Measurements from ENCODE around the gene ADGRL3.
"Not testable (repeated sequence)": the region's sequence is repeated elsewhere in the genome, so short reads cannot be mapped to it uniquely, and the experiment has no call there.

ADGRL3 gene

DNA sequence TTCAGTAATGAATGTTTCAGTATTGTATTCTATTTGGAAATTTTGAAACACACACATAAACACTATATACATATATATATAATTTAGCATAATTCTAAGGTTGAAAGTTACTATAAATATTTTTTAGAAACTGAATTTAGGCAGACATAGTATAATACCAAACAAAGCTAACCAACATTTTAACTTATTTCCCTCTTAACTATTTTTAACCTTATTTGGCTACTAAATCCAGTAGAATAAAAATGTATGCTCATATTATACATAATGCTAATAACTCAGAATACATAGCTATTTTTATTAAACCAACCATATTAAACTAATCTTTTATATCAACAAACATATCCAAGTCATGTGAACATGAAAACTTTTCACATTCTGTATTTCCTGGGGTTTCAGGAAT, 563.6 kb downstream of the ADGRL3 start:
- DNase-seq, result no peak

DNA sequence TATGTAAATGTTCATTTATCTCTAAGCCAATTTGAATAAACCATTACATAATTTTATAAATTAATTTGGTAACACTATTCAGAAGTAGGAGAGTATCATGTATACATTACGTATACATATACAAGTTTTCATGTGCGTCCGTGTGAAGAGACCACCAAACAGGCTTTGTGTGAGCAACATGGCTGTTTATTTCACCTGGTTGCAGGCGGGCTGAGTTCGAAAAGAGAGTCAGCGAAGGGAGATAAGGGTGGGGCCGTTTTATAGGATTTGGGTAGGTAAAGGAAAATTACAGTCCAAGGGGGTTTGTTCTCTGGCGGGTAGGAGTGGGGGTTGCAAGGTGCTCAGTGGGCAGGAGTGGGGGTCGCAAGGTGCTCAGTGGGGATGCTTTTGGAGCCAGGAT, 564.0 kb downstream of the ADGRL3 start:
- DNase-seq, result not testable (repeated sequence)

DNA sequence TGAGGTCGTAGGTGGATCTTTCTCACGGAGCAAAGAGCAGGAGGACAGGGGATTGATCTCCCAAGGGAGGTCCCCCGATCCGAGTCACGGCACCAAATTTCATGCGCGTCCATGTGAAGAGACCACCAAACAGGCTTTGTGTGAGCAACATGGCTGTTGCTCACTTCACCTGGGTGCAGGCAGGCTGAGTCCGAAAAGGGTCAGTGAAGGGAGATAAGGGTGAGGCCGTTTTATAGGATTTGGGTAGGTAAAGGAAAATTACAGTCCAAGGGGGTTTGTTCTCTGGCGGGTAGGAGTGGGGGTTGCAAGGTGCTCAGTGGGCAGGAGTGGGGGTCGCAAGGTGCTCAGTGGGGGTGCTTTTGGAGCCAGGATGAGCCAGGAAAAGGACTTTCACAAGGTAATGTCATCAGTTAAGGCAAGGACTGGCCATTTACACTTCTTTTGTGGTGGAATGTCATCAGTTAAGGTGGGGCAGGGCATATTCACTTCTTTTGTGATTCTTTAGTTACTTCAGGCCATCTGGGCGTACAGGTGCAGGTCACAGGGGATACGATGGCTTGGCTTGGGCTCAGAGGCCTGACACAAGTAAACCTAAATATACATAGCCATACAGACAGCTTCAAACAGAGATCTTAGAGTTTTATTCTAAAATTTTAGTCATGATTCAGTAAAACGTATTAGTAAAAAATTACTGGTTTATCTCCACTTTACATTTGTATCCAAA, 569.5 kb downstream of the ADGRL3 start:
- not testable (repeated sequence) for DNase-seq

DNA sequence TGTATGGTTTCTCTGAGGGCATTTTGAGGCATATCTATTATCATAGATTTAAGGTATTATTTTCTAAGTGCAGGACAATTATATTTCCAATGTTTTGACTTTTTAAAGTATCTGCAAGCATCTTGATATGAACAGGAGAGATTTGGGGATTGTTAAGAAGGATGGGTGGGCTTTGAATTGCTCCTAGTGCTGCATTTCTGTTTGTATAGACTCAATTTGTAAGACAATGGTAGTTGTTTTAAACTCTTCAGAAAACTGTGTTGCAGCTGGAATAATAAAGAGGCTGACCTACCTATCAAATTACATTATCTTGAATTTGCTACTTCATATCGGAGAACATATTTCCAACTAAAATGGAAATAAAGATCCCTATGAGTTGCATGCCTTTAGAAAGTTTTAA, 570.3 kb downstream of the ADGRL3 start:
- no peak for DNase-seq

DNA sequence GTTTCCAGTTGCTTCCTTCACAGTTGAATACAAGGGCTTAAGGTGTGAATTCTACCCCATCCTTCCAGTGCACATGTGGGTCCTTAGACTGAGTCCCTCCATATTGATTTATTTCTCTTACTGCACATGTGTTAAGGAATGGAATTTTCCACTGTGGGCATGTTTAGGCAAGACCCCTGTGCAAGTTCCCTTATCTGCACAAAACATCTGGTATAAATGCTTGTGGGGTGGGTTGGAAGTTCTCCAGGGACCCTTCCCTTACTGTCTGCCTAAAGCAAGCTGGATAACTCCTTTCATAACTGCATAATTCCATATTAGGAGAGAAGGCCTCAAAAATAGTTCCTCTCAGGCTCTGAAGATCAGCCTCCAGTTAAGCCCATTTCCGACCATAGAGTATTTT, 570.9 kb downstream of the ADGRL3 start:
- DNase-seq, result no peak

DNA sequence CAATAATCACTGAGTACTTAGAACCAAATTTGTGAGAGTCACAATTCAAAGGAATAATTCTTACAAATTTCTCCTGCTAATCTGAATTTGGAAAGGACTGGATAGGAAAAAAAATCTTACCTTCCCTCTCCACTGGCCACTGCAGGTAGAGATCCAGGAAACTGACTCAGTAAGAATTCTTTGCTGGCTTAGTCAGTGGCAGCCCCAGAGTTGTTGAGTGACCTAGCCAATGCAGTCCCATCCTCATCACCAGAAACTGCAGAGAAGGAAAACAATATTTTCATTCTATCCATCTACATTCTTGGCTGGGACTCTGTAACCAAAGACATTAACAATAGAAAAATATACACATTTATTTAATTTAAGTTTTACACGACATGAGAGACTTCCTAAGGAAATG, 572.0 kb downstream of the ADGRL3 start:
- no peak for DNase-seq

DNA sequence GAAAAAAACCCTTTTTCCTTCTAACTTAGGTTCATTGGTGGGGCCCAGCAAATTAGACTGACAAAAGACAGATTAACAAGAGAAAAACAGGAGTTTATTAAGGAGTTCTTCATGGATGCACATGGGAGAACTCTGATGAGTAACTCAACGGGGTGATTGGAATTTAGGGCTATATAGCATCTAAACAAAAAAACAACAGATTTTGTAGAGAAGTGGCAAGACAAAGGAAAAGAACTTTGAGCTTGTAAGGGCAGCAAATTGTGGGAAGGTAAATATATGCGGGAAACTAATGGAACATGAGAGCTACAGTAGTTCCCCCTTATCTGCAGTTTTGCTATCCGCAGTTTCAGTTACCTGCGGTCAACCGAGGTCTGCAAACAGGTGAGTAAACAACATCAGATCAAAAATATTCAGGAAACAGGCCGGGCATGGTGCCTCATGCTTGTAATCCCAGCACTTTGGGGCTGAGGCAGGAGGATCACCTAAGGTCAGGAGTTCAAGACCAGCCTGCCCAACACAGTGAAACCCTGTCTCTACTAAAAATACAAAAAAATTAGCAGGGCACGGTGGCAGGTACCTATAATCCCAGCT, 573.6 kb downstream of the ADGRL3 start:
- no peak for DNase-seq

DNA sequence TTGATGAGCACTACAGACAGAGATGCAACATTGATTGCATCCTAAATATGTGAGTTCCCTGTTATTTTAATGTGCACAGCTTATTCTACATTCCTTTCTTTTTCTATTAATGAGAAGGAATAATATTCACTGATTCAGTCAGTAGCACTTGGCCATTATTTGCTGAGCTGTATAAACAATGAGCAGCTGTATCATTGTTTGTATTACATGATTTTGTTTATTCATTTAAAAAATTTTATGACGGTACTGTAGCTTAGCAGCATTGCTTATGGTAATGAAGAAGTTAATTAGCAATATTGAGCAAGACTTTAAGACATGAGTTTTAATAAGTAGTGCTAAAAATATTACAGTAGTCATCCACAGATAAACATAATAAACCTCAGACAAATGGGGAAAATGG, 582.0 kb downstream of the ADGRL3 start:
- DNase-seq, result no peak

DNA sequence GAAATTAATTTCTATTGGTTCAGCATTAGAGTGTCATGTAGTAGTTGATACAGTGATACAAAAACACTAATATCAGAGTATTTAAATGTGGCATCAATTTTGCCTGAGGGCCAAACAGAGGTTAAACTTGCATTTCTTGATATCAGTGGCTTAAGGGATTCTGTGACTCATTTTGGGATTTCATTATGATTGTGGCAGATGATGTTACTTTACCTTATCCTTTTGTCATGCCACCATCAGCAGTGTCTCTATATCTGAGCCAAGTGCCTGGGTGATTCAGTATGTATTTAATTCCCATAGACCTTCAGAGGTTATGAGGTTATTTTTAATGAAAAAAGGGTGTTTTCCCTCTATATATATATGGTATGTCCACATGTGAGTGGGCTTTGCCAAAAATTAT, 582.9 kb downstream of the ADGRL3 start:
- DNase-seq, result no peak

DNA sequence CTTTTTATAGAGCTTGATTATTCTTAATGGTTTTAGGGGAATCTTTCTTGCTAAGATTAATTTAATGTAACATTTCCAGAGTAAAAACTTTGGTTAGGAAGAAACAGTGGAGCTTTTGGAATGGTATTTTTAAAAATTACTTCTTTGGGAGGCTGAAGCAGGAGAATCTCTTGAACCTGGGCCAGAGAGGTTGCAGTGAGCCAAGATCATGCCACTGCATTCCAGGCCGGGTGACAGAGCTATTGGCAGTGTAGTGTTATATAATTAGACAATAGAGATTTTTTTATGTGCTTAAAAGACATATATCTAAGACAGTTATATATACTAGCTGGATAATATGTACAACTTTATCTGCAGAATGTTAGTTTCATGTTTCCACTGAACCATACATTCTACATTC, 585.6 kb downstream of the ADGRL3 start:
- no peak for DNase-seq

DNA sequence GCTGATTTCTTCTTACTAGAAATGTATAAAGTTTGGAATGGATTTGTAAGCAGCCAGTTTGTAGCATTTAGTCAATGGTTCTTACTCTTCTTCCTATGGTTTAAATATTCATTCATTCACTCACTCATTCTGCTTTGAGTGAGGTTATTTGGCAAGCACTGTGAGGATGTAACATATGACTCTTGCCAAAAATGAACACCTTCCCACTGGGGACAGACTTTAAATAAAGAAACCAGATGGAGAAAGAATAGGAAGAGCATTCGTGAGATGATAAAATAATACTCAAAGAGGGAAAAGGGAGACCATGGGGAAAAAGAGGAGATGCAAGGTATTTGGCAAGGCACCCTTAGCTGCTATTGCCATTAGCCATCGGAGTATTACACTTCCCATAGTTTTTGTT, 586.1 kb downstream of the ADGRL3 start:
- DNase-seq, result no peak

DNA sequence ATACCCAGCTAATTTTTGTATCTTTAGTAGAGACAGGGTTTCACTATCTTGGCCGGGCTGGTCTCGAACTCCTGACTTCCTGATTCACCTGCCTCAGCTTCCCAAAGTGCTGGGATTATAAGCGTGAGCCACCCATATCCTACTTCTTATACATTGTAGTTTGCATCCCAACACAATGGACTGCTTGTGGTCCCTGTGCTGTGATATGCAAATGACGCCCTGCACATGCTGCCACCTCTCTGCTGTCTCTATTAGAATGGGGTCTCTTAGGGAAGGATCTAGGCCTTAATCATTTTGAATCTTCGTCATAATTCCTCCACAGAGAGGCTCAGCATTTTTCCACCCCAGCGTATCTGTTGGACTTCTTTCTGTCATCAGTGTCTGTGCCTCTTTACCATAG, 595.9 kb downstream of the ADGRL3 start:
- DNase-seq, result no peak

DNA sequence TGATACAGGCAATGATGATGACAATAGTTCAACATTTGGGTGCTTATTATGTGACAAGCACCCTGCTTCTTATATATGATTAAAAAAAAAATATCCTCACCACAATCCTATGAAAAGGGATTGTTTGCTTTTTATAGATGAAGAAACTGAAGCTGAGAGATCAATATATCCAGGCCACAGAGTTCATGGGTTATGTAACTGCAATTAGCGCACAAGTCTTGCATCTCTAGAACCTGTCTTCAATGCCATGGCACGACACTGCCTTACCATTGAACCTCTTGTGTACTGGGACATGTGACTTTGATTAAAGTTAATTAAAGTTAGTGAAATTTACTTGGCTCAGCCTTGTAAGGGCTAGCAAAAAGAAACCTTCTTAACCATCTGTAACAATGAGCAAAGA, 599.7 kb downstream of the ADGRL3 start:
- DNase-seq, result no peak

DNA sequence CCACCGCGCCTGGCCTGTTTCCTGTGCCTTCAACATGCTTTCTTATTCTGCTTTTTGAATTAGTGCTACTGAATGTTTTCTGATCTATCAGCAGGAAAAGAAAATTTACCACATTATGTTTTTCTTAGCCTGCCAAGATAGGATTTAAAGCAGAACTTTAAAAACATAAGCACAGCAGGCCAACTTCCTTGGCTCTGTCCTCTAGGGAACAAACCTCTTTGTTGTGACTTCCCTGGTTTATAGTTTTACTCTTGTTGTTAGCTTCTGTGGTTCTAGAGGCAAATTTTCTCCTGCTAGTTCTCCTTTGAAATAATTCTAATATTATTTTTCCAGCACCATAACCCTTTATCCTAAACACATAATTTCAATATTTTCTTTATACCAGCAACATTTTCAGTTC, 605.1 kb downstream of the ADGRL3 start:
- no peak for DNase-seq

DNA sequence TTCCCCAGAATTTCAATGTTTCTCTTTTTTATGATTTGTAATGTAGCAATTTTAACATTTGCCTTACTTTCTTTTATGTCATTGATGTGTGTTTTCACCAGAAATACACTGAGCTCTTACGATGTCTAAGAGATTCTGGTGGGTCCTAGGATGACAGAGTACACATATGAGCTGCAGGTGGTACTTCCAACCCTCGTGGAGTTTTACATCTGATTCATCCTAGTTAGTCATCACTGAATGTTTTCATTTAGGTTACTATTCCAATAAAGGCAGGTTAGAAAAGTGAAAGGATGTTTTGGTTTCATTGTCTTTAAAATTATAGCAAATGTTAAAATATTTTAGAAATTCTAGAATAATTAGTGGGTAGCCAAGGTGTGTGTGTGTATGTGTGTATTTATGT, 605.9 kb downstream of the ADGRL3 start:
- DNase-seq, result no peak

DNA sequence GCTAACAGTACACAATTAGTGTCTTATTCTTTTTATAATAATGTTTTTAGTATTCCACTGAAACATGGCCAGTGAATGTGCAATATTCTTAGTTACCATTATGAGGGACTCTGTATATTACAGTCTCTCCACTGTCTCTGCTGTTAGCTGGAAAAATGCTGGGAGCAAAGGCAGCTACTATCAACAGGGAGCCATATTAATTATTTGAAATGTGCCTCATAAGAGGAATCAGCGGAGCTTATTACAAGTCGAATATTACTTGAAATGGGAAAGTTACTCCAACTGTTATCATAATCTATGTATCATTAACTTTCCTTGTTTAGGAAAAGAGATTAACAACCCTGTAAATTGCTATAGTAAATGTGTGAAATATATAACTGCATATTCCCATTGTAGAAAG, 612.0 kb downstream of the ADGRL3 start:
- DNase-seq, result no peak

DNA sequence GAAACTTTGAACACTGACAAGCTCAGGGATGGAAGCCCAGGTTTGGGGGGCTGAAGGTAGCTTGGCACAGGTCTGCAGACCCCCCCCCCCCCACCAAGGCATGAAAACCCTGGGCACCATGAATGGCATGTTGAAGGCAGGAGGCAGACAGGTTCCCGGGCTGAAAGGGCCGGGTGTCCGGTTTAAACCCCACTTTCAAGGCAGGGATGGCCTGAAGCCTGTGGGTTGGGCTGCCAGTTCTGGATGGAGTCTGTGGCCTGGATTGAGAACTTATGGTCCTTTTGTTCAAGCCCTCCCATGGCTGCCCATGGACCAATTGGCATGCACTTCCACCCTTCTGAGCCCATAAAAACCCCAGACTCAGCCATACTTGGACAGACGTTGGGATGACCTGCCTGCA, 616.9 kb downstream of the ADGRL3 start:
- no peak for DNase-seq

DNA sequence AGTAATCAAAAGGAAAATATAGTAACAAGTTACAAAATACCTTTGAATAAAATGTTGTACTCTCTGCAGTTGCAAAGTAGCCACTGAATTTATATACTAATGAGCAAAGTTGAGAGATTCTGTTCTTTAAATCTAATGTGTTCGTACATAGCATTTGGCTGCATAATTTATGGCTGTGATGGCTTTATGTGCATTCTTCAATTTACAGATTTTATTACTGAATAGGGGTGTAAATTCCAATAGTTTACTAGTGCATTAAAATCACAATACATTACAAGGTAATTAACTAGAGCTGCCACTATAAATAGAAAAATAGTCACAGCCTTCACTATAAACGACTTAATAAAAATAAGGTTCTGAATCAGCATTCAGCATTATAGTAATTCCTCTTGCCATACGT, 620.0 kb downstream of the ADGRL3 start:
- no peak for DNase-seq

DNA sequence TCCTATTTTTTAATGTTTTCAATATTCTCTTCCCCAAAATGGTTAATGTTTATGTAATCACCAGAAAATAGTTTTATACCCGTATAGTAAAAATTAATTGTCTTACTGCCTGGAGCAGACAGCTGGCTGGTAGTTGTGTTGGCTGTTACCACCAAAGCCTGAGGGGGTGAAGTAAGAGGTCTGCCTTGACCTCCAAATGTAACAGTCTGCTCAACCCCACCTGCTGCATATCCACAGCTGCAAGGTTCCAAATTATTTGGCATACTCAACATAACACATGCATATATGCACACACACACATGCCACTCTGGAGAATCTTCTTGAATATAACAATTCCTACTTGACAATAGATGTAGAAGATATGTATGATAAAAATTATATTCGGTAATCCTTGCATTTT, 624.3 kb downstream of the ADGRL3 start:
- no peak for DNase-seq

DNA sequence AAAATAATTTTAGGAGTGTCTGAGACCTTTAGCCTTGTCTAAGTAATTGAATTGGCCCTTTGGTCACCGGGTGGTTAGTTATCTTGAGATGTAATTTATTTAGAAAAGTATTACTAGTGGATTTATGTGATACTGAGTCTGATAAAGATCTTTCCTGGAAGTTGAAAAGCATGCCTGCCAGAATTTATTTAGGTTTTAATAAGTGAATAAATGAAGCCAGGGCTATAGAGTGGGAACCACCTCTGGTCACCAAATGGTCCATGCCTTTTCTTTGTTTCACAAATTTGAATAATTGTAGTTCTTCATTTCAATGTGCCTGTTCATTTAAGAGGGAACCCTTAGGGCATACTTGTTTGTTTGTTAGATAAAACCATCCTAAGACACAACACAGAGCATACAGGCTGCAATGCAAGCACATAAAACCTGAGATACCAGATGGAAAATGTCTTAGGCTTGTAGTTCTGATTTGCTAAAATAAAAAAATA, 627.8 kb downstream of the ADGRL3 start:
- DNase-seq, result no peak

DNA sequence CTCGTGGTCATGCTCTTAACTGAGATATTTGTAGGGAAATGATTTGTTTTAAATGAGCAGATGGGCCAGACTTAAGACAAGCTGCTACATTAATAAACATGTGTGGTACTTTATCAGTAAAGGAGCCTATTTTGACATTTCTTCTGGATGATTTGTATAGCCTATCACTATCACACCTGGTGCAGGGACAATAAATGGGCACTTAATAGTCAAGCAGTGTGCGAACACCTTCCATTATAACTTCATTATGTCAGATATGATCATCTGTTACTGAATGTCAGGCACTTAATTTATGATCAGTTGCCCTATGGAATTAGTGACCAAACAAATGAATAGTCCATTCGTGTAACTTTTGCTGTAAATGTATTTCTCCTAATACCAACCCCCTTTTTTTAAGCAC, 628.8 kb downstream of the ADGRL3 start:
- no peak for DNase-seq

DNA sequence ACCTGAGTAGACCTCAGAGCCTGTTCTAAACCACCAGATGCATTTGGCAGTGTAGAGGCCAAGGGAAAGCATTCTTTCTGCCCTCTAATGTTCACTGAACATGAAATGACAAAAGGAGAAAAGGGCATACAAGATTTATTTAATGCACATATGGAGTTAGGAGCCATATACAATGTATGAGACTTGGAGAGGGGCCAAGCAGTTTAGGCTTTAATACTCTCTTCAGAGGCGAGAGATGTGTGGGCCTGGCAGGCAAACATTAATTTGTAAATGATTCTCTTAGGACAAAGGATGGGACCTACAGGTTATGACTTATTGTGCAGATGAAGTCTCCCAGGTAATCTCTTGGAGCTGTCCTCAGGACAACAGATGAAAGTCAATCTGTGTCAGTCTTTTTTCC, 631.9 kb downstream of the ADGRL3 start:
- no peak for DNase-seq

DNA sequence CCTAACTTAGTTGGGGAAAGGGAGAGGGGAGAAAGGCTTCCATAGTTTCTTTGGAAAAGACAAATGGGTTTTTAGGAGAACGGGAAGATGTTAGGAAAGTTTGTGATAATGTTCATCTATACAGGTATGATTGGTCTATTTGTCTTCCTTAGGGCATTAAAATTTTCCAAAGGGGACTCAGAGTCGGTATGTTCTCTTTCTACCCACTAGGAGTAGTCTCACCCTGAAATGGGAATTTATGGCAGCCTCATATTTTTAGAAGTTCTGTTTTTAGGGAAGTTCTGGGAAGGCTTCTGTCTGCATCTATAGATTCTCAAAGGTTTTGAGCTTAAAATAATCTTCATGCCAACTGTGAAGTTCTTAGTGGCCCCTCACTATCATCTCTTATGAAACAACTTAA, 637.3 kb downstream of the ADGRL3 start:
- no peak for DNase-seq

DNA sequence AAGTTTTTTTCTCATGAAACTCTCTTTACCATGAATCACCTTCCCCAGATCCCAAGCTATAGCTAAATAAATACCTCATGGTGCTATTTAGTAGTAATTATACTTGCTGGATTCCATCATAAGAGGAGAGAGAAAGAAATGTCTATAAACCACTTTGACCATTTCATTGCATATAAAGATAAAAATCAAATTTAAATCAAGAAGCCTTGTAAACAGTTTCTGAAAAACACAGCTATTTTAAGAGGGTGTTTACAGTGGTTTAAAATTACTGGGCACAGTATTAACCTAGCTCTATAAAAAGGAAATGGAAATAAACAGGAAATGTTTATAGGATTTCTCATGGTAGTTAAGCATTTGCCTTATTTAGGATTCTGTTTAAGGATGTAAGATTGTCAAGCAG, 637.9 kb downstream of the ADGRL3 start:
- no peak for DNase-seq

DNA sequence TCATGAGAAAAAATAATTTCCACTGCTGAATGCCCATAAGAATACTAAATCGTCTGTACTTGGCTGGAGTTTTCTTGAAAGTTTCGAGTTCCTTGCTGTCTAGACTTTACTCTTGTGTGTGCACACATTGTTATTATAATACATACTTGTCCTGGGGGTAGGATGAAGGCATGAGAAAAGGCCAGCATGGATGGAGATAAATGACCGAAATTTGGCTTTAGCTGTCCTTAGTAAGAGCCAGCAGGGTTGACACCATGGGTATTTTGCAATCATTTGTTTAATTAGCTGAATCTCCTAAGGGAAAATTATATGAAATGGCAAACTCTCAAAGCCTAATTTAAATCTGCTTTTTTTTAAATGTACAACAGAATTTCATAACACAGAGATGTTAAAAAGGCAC, 641.6 kb downstream of the ADGRL3 start:
- DNase-seq, result no peak

Data from activated naive CD4-positive, alpha-beta T cell treated with anti-CD3 and anti-CD28 coated beads, Interleukin-2, amount 50 U/mL, for 16 hours (primary cell).